Activated T-cell treated with anti-CD3 and anti-CD28 coated beads, Interleukin-2, amount 50 U/mL, for 4 hours (primary cell): Measurements from ENCODE around the gene HOXD12. TPM values are rescaled to one million over a fixed set of nuclear protein-coding genes. Genes with fewer than 3 reads are reported as not detected.

Experiments used
- ATAC-seq, 2 donors: fragments of 200-7000 bp; cut with Tn5 transposase; one replicate each; pipeline ENCODE4 v1.10.0; 2021
- DNase-seq: peaks from one replicate; pipeline ENCODE4 v3.0.0-alpha.2; 2020
- H3K27me3 Mint-ChIP-seq: one replicate; pipeline ENCODE4 v1.8.0; 2021; ENCODE audit warnings: low read depth, mixed read lengths
- H3K36me3 Mint-ChIP-seq: one replicate; pipeline ENCODE4 v1.8.0; 2022; ENCODE audit warnings: mixed read lengths; ENCODE audit not compliant: insufficient read depth
- H3K4me1 Mint-ChIP-seq: one replicate; pipeline ENCODE4 v1.8.0; 2021; ENCODE audit warnings: low read depth, mixed read lengths
- H3K4me3 Mint-ChIP-seq: one replicate; pipeline ENCODE4 v1.8.0; 2021; ENCODE audit warnings: mild to moderate bottlenecking, moderate library complexity, mixed read lengths
- H3K9me3 Mint-ChIP-seq: one replicate; pipeline ENCODE4 v1.8.0; 2021; ENCODE audit warnings: mixed read lengths
- total RNA-seq, 3 donors: library from RNA; stranded (reverse); gene quantifications; one replicate each; pipeline ENCODE4 v1.2.1, GENCODE V29; 2021

Gene HOXD12
- total RNA-seq, 3 donors from 2014 or later, result not detected

GRCh38 chr2:176076796-176077195, 22.8 kb upstream of the HOXD12 start:
- H3K4me1 Mint-ChIP-seq, result peaks cover 7% of the 10 kb centered on the region
- H3K27me3 Mint-ChIP-seq, result peaks cover 77% of the 10 kb centered on the region
- ATAC-seq, result no peak
- no peak overlapping the region for H3K4me3 Mint-ChIP-seq
- DNase-seq, result no peak
- H3K36me3 Mint-ChIP-seq, result no peaks in the 10 kb centered on the region
- peaks cover 21% of the 10 kb centered on the region for H3K9me3 Mint-ChIP-seq

- Mint-ChIP-seq H3K27me3 (peaks cover 79% of the 10 kb centered on the region), H3K4me1 (peaks cover 7% of the 10 kb centered on the region), H3K4me3 (peak overlapping the region; percentile 8), H3K9me3 (peaks cover 23% of the 10 kb centered on the region), H3K36me3 (no peaks in the 10 kb centered on the region)
- DNase-seq (no peak), ATAC-seq (no peak)
These were observed 20.9 kb upstream of the HOXD12 start for GRCh38 chr2:176078541-176079284.

GRCh38 chr2:176079285-176079830, 20.2 kb upstream of the HOXD12 start:
- peak overlapping the region; percentile 8 for H3K4me3 Mint-ChIP-seq
- H3K4me1 Mint-ChIP-seq, result peaks cover 7% of the 10 kb centered on the region
- peaks cover 81% of the 10 kb centered on the region for H3K27me3 Mint-ChIP-seq
- H3K36me3 Mint-ChIP-seq, result no peaks in the 10 kb centered on the region
- ATAC-seq, result no peak
- DNase-seq, result no peak
- peaks cover 26% of the 10 kb centered on the region for H3K9me3 Mint-ChIP-seq

GRCh38 chr2:176079831-176080539, 19.6 kb upstream of the HOXD12 start:
- ATAC-seq (peak in 1 of 2 donors; percentile 18), DNase-seq (no peak)
- peaks cover 7% of the 10 kb centered on the region for H3K4me1 Mint-ChIP-seq
- peaks cover 26% of the 10 kb centered on the region for H3K9me3 Mint-ChIP-seq
- no peaks in the 10 kb centered on the region for H3K36me3 Mint-ChIP-seq
- peaks cover 81% of the 10 kb centered on the region for H3K27me3 Mint-ChIP-seq
- no peak overlapping the region for H3K4me3 Mint-ChIP-seq

- no peak for DNase-seq
- Mint-ChIP-seq H3K4me3 (no peak overlapping the region), H3K36me3 (no peaks in the 10 kb centered on the region)
These were observed 18.8 kb upstream of the HOXD12 start for GRCh38 chr2:176080540-176081375.

GRCh38 chr2:176081376-176081836, 18.2 kb upstream of the HOXD12 start:
- ATAC-seq (no peak), DNase-seq (no peak)
- Mint-ChIP-seq H3K27me3 (peaks cover 80% of the 10 kb centered on the region), H3K36me3 (no peaks in the 10 kb centered on the region), H3K4me3 (no peak overlapping the region), H3K4me1 (peaks cover 7% of the 10 kb centered on the region), H3K9me3 (peaks cover 17% of the 10 kb centered on the region)

More at GRCh38 chr2:176080540-176081375, 18.8 kb upstream of the HOXD12 start:
- Mint-ChIP-seq H3K27me3 (peaks cover 81% of the 10 kb centered on the region), H3K4me1 (peaks cover 7% of the 10 kb centered on the region), H3K9me3 (peaks cover 22% of the 10 kb centered on the region)
- peak in 1 of 2 donors; percentile 23 for ATAC-seq

GRCh38 chr2:176081837-176082524, 17.6 kb upstream of the HOXD12 start:
- H3K9me3 Mint-ChIP-seq, result peaks cover 13% of the 10 kb centered on the region
- H3K4me1 Mint-ChIP-seq, result peaks cover 7% of the 10 kb centered on the region
- peaks cover 82% of the 10 kb centered on the region for H3K27me3 Mint-ChIP-seq
- DNase-seq (no peak), ATAC-seq (no peak)
- H3K36me3 Mint-ChIP-seq, result no peaks in the 10 kb centered on the region
- no peak overlapping the region for H3K4me3 Mint-ChIP-seq

GRCh38 chr2:176082525-176082823, 17.1 kb upstream of the HOXD12 start:
- no peaks in the 10 kb centered on the region for H3K36me3 Mint-ChIP-seq

GRCh38 chr2:176082824-176083751, 16.5 kb upstream of the HOXD12 start:
- Mint-ChIP-seq H3K4me3 (no peak overlapping the region), H3K4me1 (peaks cover 7% of the 10 kb centered on the region), H3K9me3 (peaks cover 13% of the 10 kb centered on the region), H3K27me3 (peaks cover 89% of the 10 kb centered on the region), H3K36me3 (no peaks in the 10 kb centered on the region)
- DNase-seq (no peak), ATAC-seq (no peak)

More at GRCh38 chr2:176082525-176082823, 17.1 kb upstream of the HOXD12 start:
- H3K4me3 Mint-ChIP-seq, result no peak overlapping the region
- ATAC-seq (no peak), DNase-seq (no peak)
- peaks cover 7% of the 10 kb centered on the region for H3K4me1 Mint-ChIP-seq
- peaks cover 13% of the 10 kb centered on the region for H3K9me3 Mint-ChIP-seq
- peaks cover 83% of the 10 kb centered on the region for H3K27me3 Mint-ChIP-seq

GRCh38 chr2:176083796-176084261, 15.8 kb upstream of the HOXD12 start, which contains the start of gene EVX2:
TSS of gene EVX2 (minus strand) at chr2:176083962. CDS start at chr2:176083776, 186 bp downstream.
- Mint-ChIP-seq H3K36me3 (no peaks in the 10 kb centered on the region), H3K4me1 (peaks cover 11% of the 10 kb centered on the region), H3K27me3 (peaks cover 89% of the 10 kb centered on the region), H3K9me3 (peaks cover 9% of the 10 kb centered on the region), H3K4me3 (no peak within 1 kb of the TSS)
- ATAC-seq (no peak), DNase-seq (no peak)

GRCh38 chr2:176084611-176085119, 14.9 kb upstream of the HOXD12 start:
- peaks cover 5% of the 10 kb centered on the region for H3K9me3 Mint-ChIP-seq
- ATAC-seq (no peak), DNase-seq (no peak)
- H3K36me3 Mint-ChIP-seq, result no peaks in the 10 kb centered on the region
- no peak overlapping the region for H3K4me3 Mint-ChIP-seq
- peaks cover 4% of the 10 kb centered on the region for H3K4me1 Mint-ChIP-seq
- H3K27me3 Mint-ChIP-seq, result peaks cover 89% of the 10 kb centered on the region

- peaks cover 4% of the 10 kb centered on the region for H3K4me1 Mint-ChIP-seq
- H3K36me3 Mint-ChIP-seq, result no peaks in the 10 kb centered on the region
- peaks cover 5% of the 10 kb centered on the region for H3K9me3 Mint-ChIP-seq
- DNase-seq (no peak), ATAC-seq (no peak)
- peaks cover 94% of the 10 kb centered on the region for H3K27me3 Mint-ChIP-seq
- H3K4me3 Mint-ChIP-seq, result peak overlapping the region; percentile 16
These were observed 14.3 kb upstream of the HOXD12 start for GRCh38 chr2:176085120-176085788.
